ENCODE measurements around the gene PDHA1. TPM values are rescaled to one million over a fixed set of nuclear protein-coding genes. Genes with fewer than 3 reads are reported as not detected.

PDHA1 gene
- total RNA-seq, 1 experiment from 2014 or later: 214 TPM

DNA sequence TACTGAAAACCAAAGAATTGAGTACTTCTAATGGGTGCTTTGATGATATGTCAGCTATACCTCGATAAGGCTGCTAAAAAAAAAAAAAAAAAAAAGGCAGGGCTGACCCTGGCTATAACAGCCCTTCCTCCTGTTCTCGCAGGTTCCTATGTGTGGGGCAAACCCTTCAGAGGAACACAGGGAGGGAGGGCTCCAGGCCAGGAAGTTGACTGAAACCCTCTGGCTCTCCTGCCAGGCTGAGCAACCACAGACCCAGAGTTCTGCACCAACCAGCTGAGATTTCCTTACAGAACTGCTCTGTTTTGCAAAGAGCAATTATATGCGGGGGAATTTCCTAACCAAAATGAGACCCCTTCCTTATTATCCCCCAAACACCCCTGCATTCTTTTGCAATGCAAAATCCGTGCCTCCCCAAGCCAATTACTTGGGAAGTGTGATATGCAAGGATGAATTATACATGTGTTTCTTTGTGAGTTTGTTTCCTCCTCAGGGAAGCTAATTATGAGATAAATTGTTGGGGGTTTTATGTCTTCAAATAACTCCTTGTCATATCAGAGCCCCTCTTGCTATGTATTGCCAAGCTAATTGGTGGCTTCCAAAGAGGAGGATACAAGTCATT lies 45.6 kb downstream of the PDHA1 start:
- TF ChIP-seq, protein P1, sequence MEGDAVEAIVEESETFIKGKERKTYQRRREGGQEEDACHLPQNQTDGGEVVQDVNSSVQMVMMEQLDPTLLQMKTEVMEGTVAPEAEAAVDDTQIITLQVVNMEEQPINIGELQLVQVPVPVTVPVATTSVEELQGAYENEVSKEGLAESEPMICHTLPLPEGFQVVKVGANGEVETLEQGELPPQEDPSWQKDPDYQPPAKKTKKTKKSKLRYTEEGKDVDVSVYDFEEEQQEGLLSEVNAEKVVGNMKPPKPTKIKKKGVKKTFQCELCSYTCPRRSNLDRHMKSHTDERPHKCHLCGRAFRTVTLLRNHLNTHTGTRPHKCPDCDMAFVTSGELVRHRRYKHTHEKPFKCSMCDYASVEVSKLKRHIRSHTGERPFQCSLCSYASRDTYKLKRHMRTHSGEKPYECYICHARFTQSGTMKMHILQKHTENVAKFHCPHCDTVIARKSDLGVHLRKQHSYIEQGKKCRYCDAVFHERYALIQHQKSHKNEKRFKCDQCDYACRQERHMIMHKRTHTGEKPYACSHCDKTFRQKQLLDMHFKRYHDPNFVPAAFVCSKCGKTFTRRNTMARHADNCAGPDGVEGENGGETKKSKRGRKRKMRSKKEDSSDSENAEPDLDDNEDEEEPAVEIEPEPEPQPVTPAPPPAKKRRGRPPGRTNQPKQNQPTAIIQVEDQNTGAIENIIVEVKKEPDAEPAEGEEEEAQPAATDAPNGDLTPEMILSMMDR (conservative IDR thresholded peaks at IDR 0.05): no peak
- H3K27ac ChIP-seq (ENCODE audit: insufficient read length, low read depth, low read length): no peak overlapping the region
- DNase-seq: no peak
- H3K4ac ChIP-seq (ENCODE audit: low read depth, low read length): no peak overlapping the region
- H3T11ph ChIP-seq (ENCODE audit: low read length): no peak overlapping the region
- Mint-ChIP-seq H3K4me3 (no peak overlapping the region), H3K36me3 (ENCODE audit: insufficient read depth in 1 of 3, low read depth in 3 of 3) (no peaks in the 10 kb centered on the region; a peak in 2 of 7 replicates), H3K4me1 (no peaks in the 10 kb centered on the region; a peak in 1 of 4 replicates), H3K27me3 (ENCODE audit: low read depth) (no peaks in the 10 kb centered on the region), H3K27ac (no peak overlapping the region), H3K9me3 (peaks cover 68 to 78% of the 10 kb centered on the region in 2 experiments)
- no peaks in the 10 kb centered on the region for H3K23me2 ChIP-seq (ENCODE audit: insufficient read length, low read depth, low read length, poor library complexity, severe bottlenecking)
- no peak overlapping the region for H2BK120ac ChIP-seq (ENCODE audit: low read depth, low read length, poor library complexity, severe bottlenecking)
- H3K23ac ChIP-seq (ENCODE audit: insufficient read length, low read depth, low read length): no peak overlapping the region
- H4K8ac ChIP-seq (replicated peaks; ENCODE audit: insufficient read length, low read depth, low read length): no peak overlapping the region
- H2BK15ac ChIP-seq (ENCODE audit: low read depth, low read length): no peak overlapping the region
- H3K18ac ChIP-seq (ENCODE audit: insufficient read length, low read depth, low read length): no peak overlapping the region
- no peak overlapping the region for H3K4me2 ChIP-seq (ENCODE audit: insufficient read depth, insufficient read length, low read length)
- no peaks in the 10 kb centered on the region for H4K20me1 ChIP-seq (ENCODE audit: control insufficient read depth, insufficient read depth, insufficient read length)
- no peak overlapping the region for H2BK20ac ChIP-seq (ENCODE audit: low read depth, low read length, poor library complexity, severe bottlenecking)
- peaks cover 38% of the 10 kb centered on the region for H3K9me3 ChIP-seq (ENCODE audit: control insufficient read depth, low read depth, low read length)
- H3K9ac ChIP-seq (ENCODE audit: extremely low read depth, insufficient read length, low read length): no peak overlapping the region
- no peak overlapping the region for H4K5ac ChIP-seq (ENCODE audit: insufficient read length, low read depth, low read length)
- H2AK5ac ChIP-seq (ENCODE audit: insufficient read length, low read length): no peak overlapping the region
- no peaks in the 10 kb centered on the region for H3K79me2 ChIP-seq (ENCODE audit: insufficient read depth, low read length)
- H4K91ac ChIP-seq (ENCODE audit: insufficient read length, low read depth, low read length): no peak overlapping the region
- no peaks in the 10 kb centered on the region for H3K79me1 ChIP-seq (ENCODE audit: insufficient read depth, low read depth, low read length, poor library complexity, severe bottlenecking)
- no peak overlapping the region for H2BK5ac ChIP-seq (ENCODE audit: insufficient read length, low read length)
- no peaks in the 10 kb centered on the region for H3K27me3 ChIP-seq (ENCODE audit: insufficient read depth, low read length)
- H2AFZ ChIP-seq (ENCODE audit: low read length): no peak overlapping the region
- no peak overlapping the region for H2BK12ac ChIP-seq (ENCODE audit: insufficient read length, low read depth, low read length)
- H3K56ac ChIP-seq (ENCODE audit: insufficient read length, low read depth, low read length): no peak overlapping the region
- no CpG with 5 or more reads among the region's 4 CpGs for WGBS (ENCODE audit: extremely low coverage, insufficient read length, low lambda C conversion rate)
- no peak overlapping the region for H3K14ac ChIP-seq (ENCODE audit: insufficient read depth, low read length)
- H3K4me1 ChIP-seq (ENCODE audit: insufficient read depth, low read length): no peaks in the 10 kb centered on the region

Measured in H9 (cell line).